ENCODE results near the gene KRT79. TPM values are rescaled to one million over a fixed set of nuclear protein-coding genes. Genes with fewer than 3 reads are reported as not detected.

KRT79 gene
- 0.16 TPM in 1 of 2 replicates, not detected in the other for total RNA-seq

GRCh38 chr12:52833922-52834726, at the start of gene KRT79:
Gene KRT79, minus strand, starts transcription at chr12:52834311. Its CDS starts 51 bp downstream, at chr12:52834260.

GRCh38 chr12:52848661-52849255, 14.6 kb upstream of the KRT79 start, which contains the start of gene KRT78:
Gene KRT78, minus strand, starts transcription at chr12:52848994. Its CDS starts 64 bp downstream, at chr12:52848930.

GRCh38 chr12:52813885-52814709, 20.0 kb downstream of the KRT79 start, which contains the start of gene KRT4:
Gene KRT4, minus strand, starts transcription at chr12:52814116. Its CDS starts 58 bp downstream, at chr12:52814058.

GRCh38 chr12:52795694-52796428, 38.2 kb downstream of the KRT79 start, which contains the start of gene KRT3:
Gene KRT3, minus strand, starts transcription at chr12:52796117. Its CDS starts 75 bp downstream, at chr12:52796042.

GRCh38 chr12:52776913-52777395, 57.2 kb downstream of the KRT79 start, which contains the start of gene KRT76:
Gene KRT76, minus strand, starts transcription at chr12:52777345. Its CDS starts 54 bp downstream, at chr12:52777291.

Other genes starting within 250 kb of the KRT79 start
- not detected in 2 replicates for gene KRT72, start 232.8 kb downstream of the KRT79 start, total RNA-seq
- gene KRT73, start 215.8 kb downstream of the KRT79 start, total RNA-seq, result not detected in 2 replicates
- not detected in 2 replicates for gene KRT2, start 182.1 kb downstream of the KRT79 start, total RNA-seq
- gene KRT1, start 153.9 kb downstream of the KRT79 start, total RNA-seq, result not detected in 2 replicates
- not detected in 2 replicates for gene KRT77, start 130.8 kb downstream of the KRT79 start, total RNA-seq
- not detected in 2 replicates for gene KRT76, start 57.0 kb downstream of the KRT79 start, total RNA-seq
- not detected in 2 replicates for gene KRT3, start 38.2 kb downstream of the KRT79 start, total RNA-seq
- not detected in 2 replicates for gene KRT4, start 20.2 kb downstream of the KRT79 start, total RNA-seq
- gene KRT78, start 14.7 kb upstream of the KRT79 start, total RNA-seq, result not detected in 2 replicates
- gene KRT8, start 70.8 kb upstream of the KRT79 start, total RNA-seq, result 785 and 1,054 TPM in 2 replicates
- 833 and 942 TPM in 2 replicates for gene KRT18, start 114.8 kb upstream of the KRT79 start, total RNA-seq
- gene EIF4B, start 172.1 kb upstream of the KRT79 start, total RNA-seq, result 286 and 397 TPM in 2 replicates
- gene TNS2, start 215.8 kb upstream of the KRT79 start, total RNA-seq, result 19.6 and 39.2 TPM in 2 replicates
- 22.7 and 24.0 TPM in 2 replicates for gene SPRYD3, start 245.1 kb upstream of the KRT79 start, total RNA-seq